NCI-H187 treated with DMSO at 0.1 percent for 48 hours (cell line): ENCODE results near the gene ANKRD39.

Experiments used
- DNase-seq: peaks from one replicate; lab custom pipeline; 2025; lab: John Stamatoyannopoulos, UW

The ANKRD39 gene

DNA sequence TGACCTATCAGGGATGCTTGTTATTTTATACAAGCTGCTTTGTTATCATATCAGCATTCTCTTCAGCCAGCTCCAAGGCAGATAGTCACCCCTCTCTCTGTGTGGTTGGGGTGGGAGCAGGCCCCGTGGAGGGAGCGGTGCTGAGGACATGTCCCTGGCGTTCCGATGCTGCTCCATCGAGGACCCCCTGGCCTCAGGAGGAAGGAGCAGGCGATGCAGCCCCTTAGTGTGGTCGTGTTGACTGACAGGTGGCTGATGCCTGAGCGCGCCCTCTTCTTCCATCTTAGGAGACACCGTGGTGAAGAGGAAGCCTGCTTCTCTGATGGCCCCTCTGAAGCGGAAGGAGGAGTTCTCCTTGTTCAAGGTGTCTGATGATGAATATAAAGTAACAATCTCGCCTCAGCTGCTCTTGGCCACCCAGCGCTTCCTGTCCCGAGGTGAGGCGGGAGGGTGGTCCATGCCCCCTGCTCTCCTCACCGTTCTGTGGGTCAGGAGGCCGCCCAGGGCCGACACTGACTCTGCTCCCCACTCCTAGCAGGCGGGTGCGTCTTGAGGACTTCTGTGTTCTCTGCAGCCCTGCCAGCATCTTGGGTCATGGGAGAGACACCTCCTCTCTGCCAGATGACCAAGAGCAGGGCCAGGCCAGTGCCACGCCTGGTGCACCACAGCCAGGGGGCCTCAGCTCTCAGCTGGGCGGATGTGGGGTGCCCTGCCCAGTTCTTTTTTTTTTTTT is 31.1 kb downstream of the ANKRD39 start:
- DNase-seq: no peak

DNA sequence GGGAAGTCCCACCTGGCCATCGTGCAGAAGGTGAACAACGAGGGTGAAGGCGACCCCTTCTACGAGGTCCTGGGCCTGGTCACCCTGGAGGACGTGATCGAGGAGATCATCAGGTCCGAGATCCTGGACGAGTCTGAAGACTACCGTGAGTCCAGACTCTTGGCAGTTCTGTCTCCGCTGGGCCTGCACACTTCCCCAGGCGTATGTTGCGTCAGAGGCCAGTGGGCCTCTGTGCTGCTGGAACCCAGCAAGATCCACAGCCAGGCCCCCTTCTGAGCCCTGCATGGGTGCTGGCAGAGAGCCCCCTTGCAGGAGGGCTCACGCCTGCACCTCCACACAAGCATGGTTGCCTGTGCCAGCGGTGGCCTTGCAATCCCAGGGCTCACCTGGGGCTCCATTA is 32.8 kb downstream of the ANKRD39 start:
- no peak for DNase-seq

DNA sequence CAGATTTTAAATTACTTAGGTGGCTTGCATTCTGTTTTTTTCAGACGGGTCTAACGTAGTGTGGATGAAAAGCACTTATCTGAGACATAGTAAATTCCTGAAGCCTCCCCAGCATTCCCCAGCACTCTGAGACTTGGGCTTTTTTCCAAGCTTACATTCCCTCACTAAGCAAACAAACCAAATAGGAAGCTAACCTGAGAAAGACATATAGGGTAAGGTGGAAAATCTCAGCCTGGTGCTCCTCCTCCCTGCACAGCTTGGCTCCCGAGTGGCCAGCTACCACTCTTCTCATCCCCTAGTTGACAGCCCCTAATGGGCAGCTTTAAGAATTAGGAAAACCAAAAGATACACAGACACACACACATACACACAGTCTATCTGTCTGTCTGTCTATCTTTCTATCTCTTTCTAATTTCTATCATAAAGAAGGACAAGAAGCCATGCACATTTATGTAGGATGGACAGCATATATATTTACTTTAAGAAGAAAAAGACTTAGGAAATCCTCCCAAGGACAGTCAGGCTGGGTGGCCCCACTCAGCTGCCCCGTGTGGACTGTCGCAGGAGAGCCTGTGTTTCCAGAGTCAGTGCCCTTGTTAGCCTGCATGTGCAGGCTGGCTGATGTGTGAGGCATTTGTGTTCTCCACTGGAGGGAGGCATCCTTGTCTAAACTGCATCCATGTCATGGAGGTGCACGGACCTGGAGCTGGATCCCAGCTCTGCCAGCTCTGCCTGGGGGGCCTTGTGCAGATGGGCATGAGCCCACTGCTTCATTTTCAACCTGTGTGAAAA is 33.5 kb downstream of the ANKRD39 start:
- DNase-seq: no peak

DNA sequence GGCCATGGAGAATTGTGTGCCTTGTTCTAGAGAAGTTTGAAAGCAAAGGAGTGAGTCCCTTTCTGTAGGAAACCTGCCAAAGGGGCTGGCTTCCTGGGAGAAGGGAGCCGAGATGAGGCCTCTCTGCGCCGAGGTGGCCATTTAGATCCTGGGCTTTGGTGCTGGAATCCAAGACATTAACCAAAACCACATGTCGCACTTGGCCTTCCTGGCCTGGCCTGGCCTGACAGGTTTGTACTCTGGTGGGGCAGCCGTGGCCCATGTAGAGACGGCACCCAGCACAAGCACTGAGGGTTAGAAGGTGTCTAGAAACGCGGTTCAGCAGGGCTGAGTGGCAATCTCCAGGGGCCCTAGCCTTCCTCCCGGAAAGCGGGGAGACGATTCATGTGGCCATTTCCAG is 34.6 kb downstream of the ANKRD39 start:
- DNase-seq: no peak

DNA sequence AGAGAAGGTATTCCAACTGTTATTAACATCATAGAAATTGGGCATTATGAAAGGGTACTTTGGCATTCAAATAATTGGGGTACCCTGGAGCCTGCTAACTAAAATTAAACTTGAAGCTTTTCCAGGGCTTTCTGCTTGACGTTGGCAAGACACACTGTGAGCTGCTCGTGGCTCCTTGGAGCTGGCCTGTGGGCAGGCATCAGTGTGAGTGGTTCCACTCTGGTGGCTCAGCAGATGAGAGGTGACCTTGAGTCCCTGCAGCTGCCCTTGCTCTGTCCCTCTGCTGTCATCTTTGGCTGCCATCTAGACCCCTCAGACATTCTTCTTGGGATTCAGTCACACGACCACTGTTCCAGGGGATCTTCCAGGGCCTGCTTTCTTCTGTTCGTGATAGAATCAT is 35.0 kb downstream of the ANKRD39 start:
- no peak for DNase-seq

DNA sequence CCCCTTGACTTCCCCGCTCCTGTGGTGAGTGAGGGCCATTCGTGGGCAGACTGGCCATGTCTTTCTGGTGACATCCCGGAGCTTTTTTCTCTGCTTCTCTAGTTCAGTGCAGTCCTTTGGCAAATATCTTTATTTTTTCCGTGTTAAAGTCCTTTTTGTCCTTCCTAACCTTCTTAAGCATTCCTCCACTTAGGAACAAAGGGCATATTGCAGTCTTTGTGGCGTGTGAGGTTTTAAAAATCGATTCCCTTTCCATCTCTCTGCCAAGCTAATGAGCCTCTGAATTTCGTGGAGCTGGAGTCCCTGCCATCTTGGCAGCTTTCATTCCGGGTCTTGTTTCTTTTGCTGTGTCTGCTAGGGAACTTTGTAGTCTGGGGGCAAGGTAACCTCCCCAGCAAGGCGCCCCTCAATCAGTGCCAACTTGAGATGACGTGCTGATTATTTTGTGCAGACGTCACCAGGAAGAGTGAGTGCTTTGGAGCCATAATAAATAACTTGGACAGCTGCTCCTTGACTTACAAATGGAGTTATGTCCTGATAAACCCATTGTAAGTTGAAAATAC is 36.6 kb downstream of the ANKRD39 start:
- no peak for DNase-seq

DNA sequence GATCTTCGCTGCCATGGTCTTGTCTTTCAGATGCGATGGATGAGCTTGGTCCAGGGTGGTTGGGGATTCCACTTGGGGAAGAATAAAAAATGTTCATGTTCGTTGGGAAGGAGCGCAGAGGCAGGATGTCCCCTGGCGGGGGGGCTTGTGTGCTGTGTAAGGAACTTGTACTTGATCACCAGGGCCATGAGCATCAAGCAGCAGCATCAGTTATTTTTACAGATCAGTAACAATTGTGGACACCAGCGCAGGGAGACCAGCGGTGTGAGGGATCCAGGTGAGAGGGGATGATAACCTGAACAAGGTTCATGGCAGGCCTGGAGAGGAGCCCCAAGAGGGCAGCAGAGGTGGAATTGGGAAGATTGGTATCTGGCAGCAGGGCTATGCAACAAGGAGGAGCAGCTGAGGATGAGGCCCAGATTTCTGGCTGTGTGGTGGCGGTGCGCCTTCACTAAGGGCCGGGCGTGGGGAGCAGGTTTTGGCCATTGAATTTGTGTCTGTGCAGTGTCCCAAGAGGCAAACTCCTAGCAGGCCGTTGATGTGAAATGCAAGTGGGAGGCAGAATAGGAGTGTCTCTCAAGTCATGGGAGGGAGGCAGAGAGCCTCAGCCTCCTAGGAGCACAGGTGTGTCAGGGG is 37.8 kb downstream of the ANKRD39 start:
- no peak for DNase-seq

DNA sequence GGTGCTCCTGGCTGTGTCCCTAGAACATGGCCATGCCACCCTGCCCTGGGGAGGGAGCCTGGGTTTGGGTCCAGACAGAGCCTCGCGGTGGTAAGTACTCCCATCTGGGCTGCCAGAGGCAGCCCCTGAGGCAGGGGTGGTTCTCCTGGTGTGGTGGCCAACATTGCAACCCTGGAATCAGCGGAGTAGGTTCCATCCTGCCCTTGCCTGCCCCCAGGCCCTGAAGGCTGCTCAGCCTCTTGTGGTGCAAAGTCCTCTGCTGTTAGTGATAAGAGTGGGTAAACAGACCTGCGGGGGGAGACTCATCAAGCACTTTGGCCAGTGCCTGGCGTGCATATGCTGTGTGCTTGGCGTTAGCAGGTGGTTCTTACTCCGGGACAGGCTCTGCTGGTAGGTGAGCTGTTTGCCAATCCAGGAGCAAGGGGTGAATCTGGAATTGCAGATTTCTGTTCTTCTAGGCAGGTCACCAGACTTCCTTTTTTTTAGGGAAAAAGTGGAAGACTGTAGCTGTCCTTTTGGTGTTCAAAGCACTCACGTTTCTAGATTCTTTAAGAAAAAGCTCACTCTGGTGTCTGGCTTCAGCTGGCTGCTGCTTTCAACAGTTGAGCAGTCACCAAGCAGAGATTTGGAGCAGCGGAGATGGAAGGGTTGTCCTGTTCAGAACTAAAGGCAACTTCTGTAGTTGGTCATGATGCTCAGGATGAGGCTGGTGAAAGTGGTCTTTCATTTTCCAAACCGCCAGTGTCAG is 38.5 kb downstream of the ANKRD39 start:
- DNase-seq: no peak

DNA sequence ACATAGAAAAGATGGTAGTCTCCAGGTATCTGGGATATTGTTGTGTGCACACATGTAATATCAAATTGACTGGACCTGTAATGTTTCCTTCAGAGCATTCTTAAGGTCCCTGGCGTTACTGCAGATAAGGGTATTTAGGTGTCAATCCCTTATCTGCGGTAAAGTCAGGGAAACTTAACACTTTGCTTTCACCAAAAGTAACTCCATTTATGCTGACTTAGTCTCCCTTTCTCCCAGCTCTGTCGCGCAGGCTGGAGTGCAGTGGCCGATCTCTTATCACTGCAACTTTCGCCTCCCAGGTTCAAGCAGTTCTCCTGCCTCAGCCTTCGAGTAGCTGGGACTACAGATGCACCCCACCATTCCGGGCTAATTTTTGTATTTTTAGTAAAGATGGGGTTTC is 39.9 kb downstream of the ANKRD39 start:
- no peak for DNase-seq

DNA sequence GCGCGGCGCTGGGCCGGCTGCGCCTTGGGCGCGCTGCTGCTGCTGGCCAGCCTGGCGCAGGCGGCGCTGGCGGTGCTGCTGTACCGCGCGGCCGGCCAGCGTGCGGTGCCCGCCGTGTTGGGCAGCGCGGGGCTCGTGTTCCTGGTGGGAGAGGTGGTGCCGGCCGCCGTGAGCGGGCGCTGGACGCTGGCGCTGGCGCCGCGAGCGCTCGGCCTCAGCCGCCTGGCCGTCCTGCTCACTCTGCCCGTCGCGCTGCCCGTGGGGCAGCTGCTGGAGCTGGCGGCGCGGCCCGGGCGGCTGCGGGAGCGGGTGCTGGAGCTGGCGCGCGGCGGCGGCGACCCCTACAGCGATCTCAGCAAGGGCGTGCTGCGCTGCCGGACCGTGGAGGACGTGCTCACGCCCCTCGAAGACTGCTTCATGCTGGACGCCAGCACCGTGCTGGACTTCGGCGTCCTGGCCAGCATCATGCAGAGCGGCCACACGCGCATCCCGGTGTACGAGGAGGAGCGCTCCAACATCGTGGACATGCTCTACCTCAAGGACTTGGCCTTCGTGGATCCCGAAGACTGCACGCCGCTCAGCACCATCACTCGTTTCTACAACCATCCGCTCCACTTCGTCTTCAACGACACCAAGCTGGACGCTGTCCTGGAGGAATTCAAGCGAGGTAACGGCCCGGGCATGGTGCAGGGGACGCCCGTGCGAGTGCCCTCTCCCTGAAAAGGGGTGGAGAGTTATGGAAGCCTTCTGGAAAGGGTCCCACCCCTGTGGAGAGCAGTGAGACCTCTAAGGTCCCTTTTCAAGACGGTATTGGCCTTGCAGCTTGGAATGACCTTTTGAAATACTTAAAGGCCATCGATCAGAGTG is 40.7 kb downstream of the ANKRD39 start:
- DNase-seq: no peak

DNA sequence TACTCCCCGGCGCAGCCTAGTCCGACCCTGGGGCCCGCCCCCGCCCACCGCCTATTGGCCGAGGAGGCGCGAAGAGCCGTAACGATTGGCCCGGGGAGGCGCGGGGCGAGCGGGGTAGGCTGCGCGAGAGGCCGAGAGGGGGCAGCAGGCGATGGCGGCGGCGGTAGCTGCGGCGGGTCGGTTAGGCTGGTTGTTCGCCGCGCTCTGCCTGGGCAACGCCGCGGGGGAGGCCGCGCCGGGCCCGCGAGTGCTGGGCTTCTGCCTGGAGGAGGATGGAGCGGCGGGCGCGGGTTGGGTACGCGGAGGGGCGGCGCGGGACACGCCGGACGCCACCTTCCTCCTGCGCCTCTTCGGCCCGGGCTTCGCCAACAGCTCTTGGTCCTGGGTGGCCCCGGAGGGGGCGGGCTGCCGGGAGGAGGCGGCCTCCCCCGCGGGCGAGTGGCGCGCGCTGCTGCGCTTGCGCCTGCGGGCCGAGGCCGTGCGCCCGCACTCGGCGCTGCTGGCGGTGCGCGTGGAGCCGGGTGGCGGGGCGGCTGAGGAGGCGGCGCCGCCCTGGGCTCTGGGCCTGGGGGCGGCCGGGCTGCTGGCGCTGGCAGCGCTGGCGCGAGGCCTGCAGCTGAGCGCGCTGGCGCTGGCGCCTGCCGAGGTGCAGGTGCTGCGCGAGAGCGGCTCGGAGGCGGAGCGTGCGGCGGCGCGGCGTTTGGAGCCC is 41.5 kb downstream of the ANKRD39 start, which contains the start of gene CNNM3:
Gene CNNM3, plus strand, starts transcription at position 142 of the 709 bp plus-strand sequence. Its CDS starts 10 bp downstream, at position 152.
- peak; percentile 57 for DNase-seq

DNA sequence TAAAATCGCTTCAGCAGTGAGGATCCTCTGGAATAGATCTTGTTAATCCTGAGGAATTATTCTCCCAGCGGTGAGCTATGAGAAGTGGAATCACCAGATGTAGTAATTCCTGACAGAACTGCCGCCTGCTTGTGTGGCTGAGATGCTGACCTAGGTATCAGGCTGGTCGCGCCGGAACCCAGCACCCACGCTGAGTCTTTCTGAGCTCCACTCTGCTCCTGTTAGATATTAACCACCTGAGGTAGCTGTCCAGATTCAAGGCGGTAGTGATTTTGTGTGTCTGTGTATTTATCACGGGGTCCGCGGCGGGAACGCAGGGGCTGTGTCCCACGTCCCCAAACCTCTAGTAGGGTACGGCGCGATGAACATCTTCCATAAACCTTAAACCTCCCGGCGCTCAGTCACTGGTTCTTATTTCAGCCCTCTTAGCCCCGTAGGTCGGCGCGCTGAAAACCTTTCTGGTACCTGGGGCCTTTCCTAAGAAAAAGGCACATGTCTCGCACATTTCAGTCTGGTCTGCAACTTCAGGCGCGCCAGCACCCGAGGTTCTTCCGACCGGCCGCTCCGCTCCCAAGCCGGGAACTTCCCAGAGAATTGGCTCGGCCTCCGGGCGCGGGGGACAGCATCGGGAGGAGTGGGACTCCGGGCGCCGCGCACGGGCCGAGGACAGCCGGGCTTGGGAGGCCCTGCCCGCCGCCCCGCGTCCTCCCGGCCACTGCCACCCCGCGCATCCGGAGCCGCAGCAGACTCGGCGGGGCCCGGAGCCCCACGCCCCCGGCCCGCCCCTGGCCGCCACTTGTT is 42.3 kb downstream of the ANKRD39 start:
- no peak for DNase-seq

DNA sequence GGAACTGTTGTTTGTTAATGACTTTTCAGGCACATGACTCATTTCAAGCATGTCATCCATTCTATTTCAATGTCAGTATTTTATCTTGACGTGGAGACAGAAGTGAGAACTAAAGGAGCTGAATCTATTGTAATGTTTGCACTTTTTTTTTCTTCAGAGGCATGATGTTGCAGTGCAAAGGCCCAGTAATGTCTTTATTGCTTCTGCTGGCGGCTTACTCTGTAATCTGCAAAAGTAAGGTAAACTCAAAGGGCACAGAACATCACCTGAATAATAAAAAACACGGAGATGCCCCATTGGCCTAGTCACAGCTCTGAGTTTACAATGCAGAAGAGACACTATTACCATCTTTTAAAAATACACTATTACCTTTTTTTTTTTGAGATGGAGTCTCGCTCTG is 44.2 kb downstream of the ANKRD39 start:
- DNase-seq: no peak

DNA sequence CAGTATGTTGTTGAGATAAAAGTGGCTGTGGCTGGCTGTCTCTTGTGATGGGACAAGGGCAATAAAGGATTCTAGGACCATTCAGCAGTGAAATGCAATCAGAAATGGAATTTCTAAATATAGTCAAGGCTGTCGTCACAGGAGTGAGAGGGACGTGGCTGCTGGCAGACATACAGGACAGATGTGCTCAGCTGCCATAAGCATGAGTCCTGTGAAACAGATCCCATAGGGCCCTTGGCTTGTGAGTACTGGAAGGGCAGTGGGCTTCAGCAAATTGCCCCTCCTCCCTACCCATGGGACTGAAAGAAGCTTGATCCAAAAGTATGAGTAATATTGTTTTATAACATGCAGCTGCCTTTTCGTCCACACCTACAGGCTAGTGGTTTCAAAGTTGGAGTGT is 45.9 kb downstream of the ANKRD39 start:
- DNase-seq: no peak

DNA sequence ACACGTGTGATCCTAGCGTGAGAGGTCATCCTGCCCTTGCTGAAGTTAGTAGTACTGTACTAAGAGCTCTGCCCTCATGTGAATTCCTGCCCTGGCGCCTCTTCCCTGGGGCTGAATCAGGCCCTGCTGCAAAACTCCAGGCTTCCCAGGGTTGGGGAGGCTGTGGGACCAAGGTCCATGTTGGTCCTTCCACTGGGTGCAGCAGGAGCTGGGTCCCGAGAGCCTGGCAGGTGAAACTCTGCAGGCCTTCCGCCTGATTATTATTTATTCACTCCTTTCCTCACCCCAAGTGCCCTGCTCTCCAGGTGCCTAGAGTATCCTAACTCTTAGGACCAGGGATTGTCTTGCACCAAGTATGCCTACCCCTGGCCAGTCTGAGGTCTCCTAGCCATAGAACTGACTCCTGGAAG is 47.0 kb downstream of the ANKRD39 start:
- DNase-seq: no peak

DNA sequence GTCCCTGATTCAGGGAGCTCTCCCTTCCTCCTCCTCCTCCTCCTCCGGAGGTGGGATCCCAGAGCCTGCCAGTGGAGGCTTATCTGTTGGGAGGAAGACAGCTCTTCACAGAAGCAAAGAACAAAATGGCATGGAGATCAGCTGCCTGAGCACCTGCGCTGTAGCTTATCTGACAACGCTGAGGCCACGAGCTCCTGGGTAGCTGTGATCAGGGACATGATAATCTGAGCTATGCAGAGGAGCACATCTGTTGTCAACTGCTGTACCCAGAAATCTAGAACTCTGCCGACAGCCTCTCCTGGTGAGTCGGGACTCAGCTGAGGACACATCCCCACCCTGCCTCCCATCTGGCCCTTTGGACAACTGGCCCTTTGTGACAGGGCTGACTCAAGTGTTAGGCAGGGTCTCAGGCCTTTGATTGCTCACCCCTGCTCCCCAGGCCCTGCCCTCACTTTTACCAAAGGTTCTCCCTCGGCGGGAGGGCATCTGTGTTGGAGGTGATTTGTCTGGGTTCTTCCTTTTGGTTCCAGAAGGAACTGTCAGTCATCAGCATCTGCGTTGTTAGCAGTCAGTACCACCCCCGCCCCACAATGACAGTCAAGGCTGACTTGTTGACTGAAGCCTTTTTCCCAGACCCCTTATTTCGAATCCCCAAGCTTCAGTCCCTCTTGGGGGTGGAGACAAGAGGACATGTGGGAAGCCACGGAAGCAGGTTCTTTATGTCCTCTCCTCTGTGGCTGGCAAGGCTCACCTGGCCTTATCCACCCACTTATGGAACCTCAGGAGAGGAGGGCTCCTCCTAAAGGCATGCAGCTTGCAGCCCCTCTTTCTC is 47.6 kb downstream of the ANKRD39 start:
- no peak for DNase-seq

DNA sequence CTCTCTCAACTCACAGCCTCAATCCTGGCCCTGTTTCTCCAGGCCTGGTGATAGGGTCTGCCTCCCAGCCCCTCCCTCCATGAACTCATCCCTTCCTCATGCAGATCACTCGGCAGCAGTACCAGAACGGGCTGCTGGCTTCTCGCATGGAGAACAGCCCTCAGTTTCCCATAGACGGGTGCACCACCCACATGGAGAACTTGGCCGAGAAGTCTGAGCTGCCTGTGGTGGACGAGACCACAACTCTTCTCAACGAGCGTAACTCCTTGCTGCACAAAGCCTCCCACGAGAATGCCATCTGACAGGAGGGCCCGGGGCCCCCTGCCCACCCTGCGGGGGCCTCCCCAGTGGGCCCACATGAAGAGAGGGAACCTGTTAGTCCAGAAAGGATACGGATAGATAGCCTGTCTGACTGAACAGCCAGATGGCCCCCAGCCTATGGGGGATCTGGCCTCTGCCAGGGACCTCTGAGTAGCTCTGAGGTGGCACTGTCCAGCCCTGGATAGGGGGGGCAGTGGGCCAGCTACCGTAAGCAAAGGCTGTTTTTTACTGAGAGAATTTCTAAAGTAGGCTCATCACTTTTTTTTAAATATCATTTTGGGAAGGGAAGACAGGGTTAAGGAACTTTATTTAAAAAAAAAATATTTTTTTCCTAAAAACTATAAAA is 48.5 kb downstream of the ANKRD39 start:
- no peak for DNase-seq
